Cardiac muscle cell (in vitro differentiated cells and primary cell): Measurements from ENCODE around the gene LPP. TPM values are rescaled to one million over a fixed set of nuclear protein-coding genes. Genes with fewer than 3 reads are reported as not detected.

Experiments
- DNase-seq, 2 donors: peaks; one replicate each; pipeline versions ENCODE4 v3.0.0 to v3.0.0-alpha.2; 2010 to 2017; ENCODE audit warnings: low read depth in 1 of 2, low spot score in 1 of 2
- H3K27ac ChIP-seq: fragments of 200-600 bp; sonication (generic); 2 replicates; pipeline ENCODE4 v1.5.1; 2016
- H3K27me3 ChIP-seq: fragments of 200-600 bp; sonication (generic); 2 replicates; pipeline ENCODE4 v1.6.0; 2016; ENCODE audit warnings: control low read depth
- H3K36me3 ChIP-seq: fragments of 200-600 bp; sonication (generic); 2 replicates; pipeline ENCODE4 v1.5.1; 2016; ENCODE audit warnings: control low read depth
- H3K4me1 ChIP-seq: fragments of 200-600 bp; sonication (generic); 2 replicates; pipeline ENCODE4 v1.8.1; 2017; ENCODE audit warnings: low read depth, mild to moderate bottlenecking, mixed run types
- H3K4me3 ChIP-seq: fragments of 200-600 bp; sonication (generic); 2 replicates; pipeline ENCODE4 v1.5.1; 2016; ENCODE audit warnings: mild to moderate bottlenecking
- H3K9me3 ChIP-seq: fragments of 200-600 bp; sonication (generic); 2 replicates; pipeline ENCODE4 v1.5.1; 2017; ENCODE audit warnings: low read depth, mild to moderate bottlenecking, control low read depth
- CTCF ChIP-seq: IDR thresholded peaks from 2 replicates; pipeline ENCODE4 v1.5.1; 2012; ENCODE audit warnings: low read depth, mild to moderate bottlenecking, low read length
- polyA plus RNA-seq: library from polyadenylated mRNA; unstranded; fragments of >200 nt; fragmentation: Nextera tagmentation; extraction: Ambion mirVana; gene quantifications from 2 replicates; pipeline ENCODE4 v1.2.1, GENCODE V29; 2016
- total RNA-seq: library from RNA; depleted of rRNA; stranded (reverse); fragments of >200 nt; gene quantifications from 2 replicates; pipeline ENCODE4 v1.2.3, GENCODE V29; 2016

Gene LPP
- total and polyA plus RNA-seq, 2 experiments from 2014 or later = 21.4 to 45.2 TPM

GRCh38 chr3:188875413-188875812 is 721.5 kb downstream of the LPP start:
- H3K4me3 ChIP-seq = no peak overlapping the region
- no peak for DNase-seq
- peaks cover 15% of the 10 kb centered on the region for H3K36me3 ChIP-seq
- TF ChIP-seq CTCF = no peak
- H3K27ac ChIP-seq = no peak overlapping the region
- H3K9me3 ChIP-seq = no peaks in the 10 kb centered on the region
- no peaks in the 10 kb centered on the region for H3K27me3 ChIP-seq
- no peaks in the 10 kb centered on the region for H3K4me1 ChIP-seq

- Histone ChIP-seq H3K27me3 (no peaks in the 10 kb centered on the region), H3K4me3 (no peak overlapping the region), H3K9me3 (no peaks in the 10 kb centered on the region), H3K27ac (no peak overlapping the region), H3K4me1 (no peaks in the 10 kb centered on the region), H3K36me3 (peaks cover 15% of the 10 kb centered on the region)
- TF ChIP-seq CTCF = no peak
- DNase-seq = no peak
Observed at GRCh38 chr3:188876370-188876769, 722.4 kb downstream of the LPP start.

- peaks cover 15% of the 10 kb centered on the region for H3K36me3 ChIP-seq
- H3K4me3 ChIP-seq = no peak overlapping the region
- no peak for TF ChIP-seq CTCF
Observed at GRCh38 chr3:188877381-188877780, 723.4 kb downstream of the LPP start.

GRCh38 chr3:188878076-188878475 is 724.1 kb downstream of the LPP start:
- no peak for TF ChIP-seq CTCF
- no peak overlapping the region for H3K4me3 ChIP-seq
- no peaks in the 10 kb centered on the region for H3K4me1 ChIP-seq
- no peaks in the 10 kb centered on the region for H3K27me3 ChIP-seq
- H3K27ac ChIP-seq = no peak overlapping the region
- H3K36me3 ChIP-seq = peaks cover 15% of the 10 kb centered on the region
- no peak for DNase-seq
- no peaks in the 10 kb centered on the region for H3K9me3 ChIP-seq

More at GRCh38 chr3:188877381-188877780, 723.4 kb downstream of the LPP start:
- H3K9me3 ChIP-seq = no peaks in the 10 kb centered on the region
- H3K27me3 ChIP-seq = no peaks in the 10 kb centered on the region
- H3K27ac ChIP-seq = no peak overlapping the region
- no peaks in the 10 kb centered on the region for H3K4me1 ChIP-seq
- no peak for DNase-seq

GRCh38 chr3:188881954-188882641 is 728.1 kb downstream of the LPP start:
- TF ChIP-seq CTCF = no peak
- no peak overlapping the region for H3K27ac ChIP-seq

More at GRCh38 chr3:188881954-188882641, 728.1 kb downstream of the LPP start:
- Histone ChIP-seq H3K36me3 (no peaks in the 10 kb centered on the region), H3K9me3 (no peaks in the 10 kb centered on the region), H3K4me1 (no peaks in the 10 kb centered on the region), H3K27me3 (no peaks in the 10 kb centered on the region), H3K4me3 (no peak overlapping the region)
- peak in 1 of 2 donors; percentile 84 for DNase-seq
